Fibroblast of lung (primary cell): ENCODE data around the gene TAMALIN. TPM values are rescaled to one million over a fixed set of nuclear protein-coding genes. Genes with fewer than 3 reads are reported as not detected.

ENCODE experiments used
- DNase-seq, 2 donors: peaks; one replicate each; pipeline versions ENCODE4 v3.0.0 to v3.0.0-alpha.2; 2010; ENCODE audit warnings: low read depth in 2 of 2
- H2AFZ ChIP-seq: 2 replicates; pipeline ENCODE4 v1.5.1; 2012; ENCODE audit warnings: low read length, control low read depth, inconsistent platforms
- H3K27ac ChIP-seq: 2 replicates; pipeline ENCODE4 v1.5.1; 2011; ENCODE audit warnings: low read length, control low read depth; ENCODE audit not compliant: insufficient read depth
- H3K27me3 ChIP-seq: 2 replicates; pipeline ENCODE4 v1.5.1; 2011; ENCODE audit warnings: mild to moderate bottlenecking, low read length; ENCODE audit not compliant: control insufficient read depth, insufficient read depth
- H3K36me3 ChIP-seq: 2 replicates; pipeline ENCODE4 v1.5.1; 2011; ENCODE audit warnings: low read length; ENCODE audit not compliant: control insufficient read depth, insufficient read depth
- H3K4me1 ChIP-seq: 2 replicates; pipeline ENCODE4 v1.5.1; 2011; ENCODE audit warnings: low read length; ENCODE audit not compliant: control insufficient read depth, insufficient read depth; ENCODE audit errors: extremely low read depth
- H3K4me2 ChIP-seq: 2 replicates; pipeline ENCODE4 v1.5.1; 2011; ENCODE audit warnings: low read length, control low read depth; ENCODE audit not compliant: insufficient read depth; ENCODE audit errors: extremely low read depth
- H3K4me3 ChIP-seq, 4 experiments: fragments of 200-600 bp in 1 of 4; sonication (generic) in 1 of 4; replicated peaks in 1 of 4; 2 replicates each; pipeline ENCODE4 v1.5.1; 2011 to 2016; ENCODE audit warnings: low read length in 4 of 4, low read depth in 3 of 4, mild to moderate bottlenecking in 3 of 4, control low read depth in 2 of 4, inconsistent platforms in 1 of 4, mixed read lengths in 1 of 4; ENCODE audit not compliant: insufficient read depth in 1 of 4; ENCODE audit errors: control extremely low read depth in 1 of 4
- H3K79me2 ChIP-seq: 2 replicates; pipeline ENCODE4 v1.5.1; 2012; ENCODE audit warnings: mild to moderate bottlenecking, low read length, inconsistent platforms; ENCODE audit not compliant: control insufficient read depth, insufficient read depth
- H3K9ac ChIP-seq: 2 replicates; pipeline ENCODE4 v1.5.1; 2011; ENCODE audit warnings: mild to moderate bottlenecking, low read length, control low read depth; ENCODE audit not compliant: insufficient read depth
- H3K9me3 ChIP-seq: 2 replicates; pipeline ENCODE4 v1.5.1; 2012; ENCODE audit warnings: low read depth, low read length; ENCODE audit not compliant: control insufficient read depth, insufficient read depth
- H4K20me1 ChIP-seq: 2 replicates; pipeline ENCODE4 v1.5.1; 2011; ENCODE audit warnings: low read length; ENCODE audit not compliant: control insufficient read depth, insufficient read depth; ENCODE audit errors: extremely low read depth
- EZH2 ChIP-seq: IDR thresholded peaks from 2 replicates; pipeline ENCODE4 v1.5.1; 2012; ENCODE audit warnings: low read length, control low read depth, mild to moderate bottlenecking; ENCODE audit errors: missing control alignments
- polyA plus RNA-seq, 2 donors: library from polyadenylated mRNA; depleted of rRNA in 1 of 2; stranded (reverse) in 1 of 2; unstranded in 1 of 2; fragments of >200 nt; gene quantifications; 2 replicates each; pipeline ENCODE4 v1.2.1, GENCODE V29; 2011 to 2012; ENCODE audit warnings: missing spikeins in 1 of 2
- total RNA-seq: library from RNA; depleted of rRNA; stranded (reverse); fragments of >200 nt; gene quantifications from 2 replicates; pipeline ENCODE4 v1.2.1, GENCODE V29; 2014
- TF ChIP-seq, protein P1 (sequence below), 2 donors: IDR thresholded peaks in 1 of 2; conservative IDR thresholded peaks in 1 of 2; 1 replicate in 1 of 2; 2 replicates in 1 of 2; pipeline ENCODE4 v1.5.1; 2011 to 2012; ENCODE audit warnings: low read length in 2 of 2, control low read depth in 1 of 2, inconsistent platforms in 1 of 2, low read depth in 1 of 2, mild to moderate bottlenecking in 1 of 2

TAMALIN gene
- total and polyA plus RNA-seq, 2 donors (not counting 1 experiment from before 2014, with no cell fraction given), result 5.3 to 12.1 TPM

- no peak overlapping the region for H2AFZ ChIP-seq
- no peak for DNase-seq
- no peak overlapping the region for H3K4me3 ChIP-seq
- no peak overlapping the region for H3K27ac ChIP-seq
- H4K20me1 ChIP-seq, result no peaks in the 10 kb centered on the region
- H3K79me2 ChIP-seq, result no peaks in the 10 kb centered on the region
- no peaks in the 10 kb centered on the region for H3K4me1 ChIP-seq
- TF ChIP-seq EZH2, result no peak
- TF ChIP-seq, protein P1, sequence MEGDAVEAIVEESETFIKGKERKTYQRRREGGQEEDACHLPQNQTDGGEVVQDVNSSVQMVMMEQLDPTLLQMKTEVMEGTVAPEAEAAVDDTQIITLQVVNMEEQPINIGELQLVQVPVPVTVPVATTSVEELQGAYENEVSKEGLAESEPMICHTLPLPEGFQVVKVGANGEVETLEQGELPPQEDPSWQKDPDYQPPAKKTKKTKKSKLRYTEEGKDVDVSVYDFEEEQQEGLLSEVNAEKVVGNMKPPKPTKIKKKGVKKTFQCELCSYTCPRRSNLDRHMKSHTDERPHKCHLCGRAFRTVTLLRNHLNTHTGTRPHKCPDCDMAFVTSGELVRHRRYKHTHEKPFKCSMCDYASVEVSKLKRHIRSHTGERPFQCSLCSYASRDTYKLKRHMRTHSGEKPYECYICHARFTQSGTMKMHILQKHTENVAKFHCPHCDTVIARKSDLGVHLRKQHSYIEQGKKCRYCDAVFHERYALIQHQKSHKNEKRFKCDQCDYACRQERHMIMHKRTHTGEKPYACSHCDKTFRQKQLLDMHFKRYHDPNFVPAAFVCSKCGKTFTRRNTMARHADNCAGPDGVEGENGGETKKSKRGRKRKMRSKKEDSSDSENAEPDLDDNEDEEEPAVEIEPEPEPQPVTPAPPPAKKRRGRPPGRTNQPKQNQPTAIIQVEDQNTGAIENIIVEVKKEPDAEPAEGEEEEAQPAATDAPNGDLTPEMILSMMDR (conservative IDR thresholded peaks at IDR 0.05 in 1 of 2, IDR thresholded peaks at IDR 0.05 in 1 of 2; ENCODE audit: low read depth in 1 of 2, low read length in 2 of 2), result no peak
- H3K27me3 ChIP-seq, result no peaks in the 10 kb centered on the region
- H3K4me2 ChIP-seq, result no peak overlapping the region
- H3K9ac ChIP-seq, result no peak overlapping the region
- H3K9me3 ChIP-seq, result no peaks in the 10 kb centered on the region
- no peaks in the 10 kb centered on the region for H3K36me3 ChIP-seq
Measured at GRCh38 chr12:52015532-52016041, 8.8 kb downstream of the TAMALIN start.

GRCh38 chr12:52018433-52019112 lies 11.8 kb downstream of the TAMALIN start:
- Histone ChIP-seq H3K27ac (no peak overlapping the region), H3K4me1 (no peaks in the 10 kb centered on the region)
- no peak for TF ChIP-seq EZH2
- TF ChIP-seq, protein P1 (conservative IDR thresholded peaks at IDR 0.05 in 1 of 2, IDR thresholded peaks at IDR 0.05 in 1 of 2; ENCODE audit: low read depth in 1 of 2, low read length in 2 of 2), result no peak

DNA sequence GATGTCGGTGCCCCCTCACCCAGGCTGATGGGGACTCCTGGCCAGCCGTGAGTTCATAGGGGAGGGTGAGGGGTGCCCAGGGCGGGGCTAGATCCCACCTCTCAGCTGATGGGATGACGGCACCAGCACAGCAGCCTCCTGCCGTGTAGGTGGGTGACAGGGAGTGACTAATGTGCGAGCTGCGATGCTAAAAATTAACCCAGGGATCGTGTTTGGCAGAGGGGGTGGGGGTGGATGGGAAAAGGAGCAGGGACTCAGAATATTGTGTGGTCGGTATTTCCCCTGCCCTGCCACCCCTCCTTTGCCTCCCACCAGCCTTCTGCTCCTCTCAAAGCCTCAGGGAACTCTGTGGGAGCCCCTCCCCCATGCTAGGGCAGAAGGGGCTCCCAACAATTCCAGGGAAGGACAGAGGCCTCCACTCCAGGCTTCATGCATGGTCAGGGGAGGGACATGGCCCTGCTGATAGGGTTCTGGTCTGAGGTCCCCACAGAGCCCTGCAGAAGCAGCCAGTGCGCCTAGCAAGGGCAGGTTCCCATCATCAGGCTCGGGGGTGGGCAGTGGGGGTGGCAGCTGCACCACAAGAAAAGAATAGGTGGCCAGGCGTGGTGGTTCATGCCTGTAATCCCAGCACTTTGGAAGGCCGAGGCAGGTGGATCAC lies 12.5 kb downstream of the TAMALIN start:
- DNase-seq, result no peak
- no peaks in the 10 kb centered on the region for H3K36me3 ChIP-seq
- H4K20me1 ChIP-seq, result no peaks in the 10 kb centered on the region
- H3K9ac ChIP-seq, result no peak overlapping the region
- no peak overlapping the region for H2AFZ ChIP-seq
- H3K27ac ChIP-seq, result no peak overlapping the region
- no peak overlapping the region for H3K4me3 ChIP-seq
- H3K4me1 ChIP-seq, result no peaks in the 10 kb centered on the region
- no peaks in the 10 kb centered on the region for H3K79me2 ChIP-seq
- no peak overlapping the region for H3K4me2 ChIP-seq
- no peaks in the 10 kb centered on the region for H3K9me3 ChIP-seq
- TF ChIP-seq EZH2, result no peak
- TF ChIP-seq, protein P1 (conservative IDR thresholded peaks at IDR 0.05 in 1 of 2, IDR thresholded peaks at IDR 0.05 in 1 of 2; ENCODE audit: low read depth in 1 of 2, low read length in 2 of 2), result no peak
- H3K27me3 ChIP-seq, result no peaks in the 10 kb centered on the region

More at GRCh38 chr12:52018433-52019112, 11.8 kb downstream of the TAMALIN start:
- Histone ChIP-seq H3K4me3 (no peak overlapping the region), H4K20me1 (no peaks in the 10 kb centered on the region), H2AFZ (no peak overlapping the region), H3K4me2 (no peak overlapping the region), H3K9ac (no peak overlapping the region), H3K36me3 (no peaks in the 10 kb centered on the region), H3K27me3 (no peaks in the 10 kb centered on the region), H3K9me3 (no peaks in the 10 kb centered on the region), H3K79me2 (no peaks in the 10 kb centered on the region)
- no peak for DNase-seq
